ENCODE measurements around the gene NLRP10.

GRCh38 chr11:8005556-8005955 lies 40.3 kb upstream of the NLRP10 start:
- no peak for TF ChIP-seq POLR2A (IDR thresholded peaks at IDR 0.05)
- TF ChIP-seq, protein P1, sequence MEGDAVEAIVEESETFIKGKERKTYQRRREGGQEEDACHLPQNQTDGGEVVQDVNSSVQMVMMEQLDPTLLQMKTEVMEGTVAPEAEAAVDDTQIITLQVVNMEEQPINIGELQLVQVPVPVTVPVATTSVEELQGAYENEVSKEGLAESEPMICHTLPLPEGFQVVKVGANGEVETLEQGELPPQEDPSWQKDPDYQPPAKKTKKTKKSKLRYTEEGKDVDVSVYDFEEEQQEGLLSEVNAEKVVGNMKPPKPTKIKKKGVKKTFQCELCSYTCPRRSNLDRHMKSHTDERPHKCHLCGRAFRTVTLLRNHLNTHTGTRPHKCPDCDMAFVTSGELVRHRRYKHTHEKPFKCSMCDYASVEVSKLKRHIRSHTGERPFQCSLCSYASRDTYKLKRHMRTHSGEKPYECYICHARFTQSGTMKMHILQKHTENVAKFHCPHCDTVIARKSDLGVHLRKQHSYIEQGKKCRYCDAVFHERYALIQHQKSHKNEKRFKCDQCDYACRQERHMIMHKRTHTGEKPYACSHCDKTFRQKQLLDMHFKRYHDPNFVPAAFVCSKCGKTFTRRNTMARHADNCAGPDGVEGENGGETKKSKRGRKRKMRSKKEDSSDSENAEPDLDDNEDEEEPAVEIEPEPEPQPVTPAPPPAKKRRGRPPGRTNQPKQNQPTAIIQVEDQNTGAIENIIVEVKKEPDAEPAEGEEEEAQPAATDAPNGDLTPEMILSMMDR (IDR thresholded peaks at IDR 0.05): no peak
